Measurements from ENCODE around the gene CLDN1. TPM values are rescaled to one million over a fixed set of nuclear protein-coding genes. Genes with fewer than 3 reads are reported as not detected.
A peak's percentile ranks its signal among the peaks of the same experiment; 100 is the strongest.
"Not testable (repeated sequence)": the region's sequence is repeated elsewhere in the genome, so short reads cannot be mapped to it uniquely, and the experiment has no call there.

Gene CLDN1
- total RNA-seq, 1 donor from 2014 or later, result not detected

DNA sequence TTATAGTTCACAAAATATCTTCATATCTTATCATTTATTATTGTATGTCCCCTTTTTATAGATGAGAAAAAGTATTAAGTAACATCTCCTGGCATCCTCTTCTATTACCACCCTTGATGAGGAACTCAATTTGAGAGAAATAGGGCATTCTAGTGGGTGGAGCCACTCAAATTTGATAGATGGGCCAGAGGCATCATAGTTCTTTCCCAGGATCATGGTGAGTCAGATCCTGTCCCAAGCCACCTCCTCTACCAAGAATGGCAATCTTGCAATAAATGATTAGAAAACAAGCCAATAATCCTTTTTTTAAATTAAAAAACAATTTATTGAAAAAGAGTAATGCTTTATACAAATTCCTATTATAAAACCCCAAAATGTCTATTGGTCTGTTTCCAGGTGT, 16.8 kb downstream of the CLDN1 start:
- no peak for ATAC-seq (ENCODE audit: poor library complexity)

DNA sequence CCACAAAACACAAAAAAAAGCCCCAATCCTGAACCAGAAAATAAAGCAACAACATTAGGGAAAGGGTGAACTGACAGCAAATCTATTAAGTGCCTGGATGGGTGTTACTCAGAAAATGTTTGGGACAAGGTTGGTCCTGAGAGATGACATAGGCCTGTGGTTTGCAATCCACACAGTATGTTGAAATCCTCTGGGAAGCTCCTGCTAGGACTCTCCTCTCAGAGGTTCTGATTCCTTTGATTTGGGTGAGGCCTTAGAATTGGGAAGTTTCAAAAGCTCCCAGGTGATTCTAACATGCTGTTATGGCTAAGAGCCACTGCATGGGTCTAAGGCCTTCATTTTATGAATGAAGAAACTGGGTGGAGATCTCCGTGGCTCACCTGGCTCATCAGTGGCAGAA, 18.4 kb downstream of the CLDN1 start:
- DNase-seq (no peak), ATAC-seq (ENCODE audit: poor library complexity) (no peak)
- intact Hi-C loops (cut with DNase I), result no loop called here

More for the DNA sequence above, 16.8 kb downstream of the CLDN1 start:
- intact Hi-C loops (cut with DNase I), result no loop called here
- no peak for DNase-seq

DNA sequence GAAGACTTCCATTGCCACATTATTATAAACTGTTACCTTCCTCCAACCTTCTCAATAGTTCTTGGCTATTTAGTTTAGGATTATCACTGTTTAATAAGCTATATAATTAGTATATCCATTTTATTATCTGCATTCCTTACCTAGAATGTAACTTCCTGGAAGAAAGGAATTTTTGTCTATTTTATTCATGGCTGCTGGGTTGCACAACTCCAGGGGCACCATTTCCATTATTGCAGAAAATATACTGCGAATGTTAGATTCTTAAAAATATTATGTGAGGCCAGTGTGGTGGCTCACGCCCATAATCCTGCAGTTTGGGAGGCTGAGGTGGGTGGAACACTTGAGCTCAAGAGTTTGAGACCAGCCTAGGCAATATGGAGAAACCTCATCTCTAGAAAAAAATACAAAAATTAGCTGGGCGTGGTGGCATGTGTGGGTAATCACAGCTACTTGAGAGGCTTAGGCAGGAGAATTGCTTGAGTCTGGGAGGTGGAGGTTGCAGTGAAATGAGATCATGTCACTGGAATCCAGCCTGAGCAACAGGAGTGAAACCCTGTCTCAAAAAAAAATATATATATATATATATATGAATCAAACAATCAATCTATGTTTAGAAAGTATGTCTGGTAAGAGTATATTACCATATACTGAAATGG, 19.9 kb downstream of the CLDN1 start:
- intact Hi-C loops (cut with DNase I), result no loop called here
- ATAC-seq (ENCODE audit: poor library complexity) (no peak), DNase-seq (no peak)

DNA sequence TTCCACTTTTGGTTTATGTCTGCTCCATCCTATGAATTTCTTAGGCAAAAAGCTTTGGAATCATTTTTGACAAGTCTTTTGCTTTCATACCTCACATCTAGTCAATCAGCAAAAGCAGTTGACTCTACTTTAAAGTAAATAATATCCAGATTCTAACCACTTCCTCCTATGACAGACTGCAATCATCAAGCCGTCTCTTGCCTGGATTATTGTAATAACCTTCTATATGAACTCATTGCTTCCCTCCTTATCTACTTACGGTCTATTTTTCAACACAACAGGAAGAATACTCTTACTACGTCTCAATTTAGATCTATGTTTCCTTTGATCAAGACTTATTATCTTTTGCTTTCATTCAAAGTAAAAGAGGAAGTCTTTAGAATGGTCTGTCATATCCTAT, 20.7 kb downstream of the CLDN1 start:
- DNase-seq, result no peak
- intact Hi-C loops (cut with DNase I), result no loop called here
- no peak for ATAC-seq (ENCODE audit: poor library complexity)

DNA sequence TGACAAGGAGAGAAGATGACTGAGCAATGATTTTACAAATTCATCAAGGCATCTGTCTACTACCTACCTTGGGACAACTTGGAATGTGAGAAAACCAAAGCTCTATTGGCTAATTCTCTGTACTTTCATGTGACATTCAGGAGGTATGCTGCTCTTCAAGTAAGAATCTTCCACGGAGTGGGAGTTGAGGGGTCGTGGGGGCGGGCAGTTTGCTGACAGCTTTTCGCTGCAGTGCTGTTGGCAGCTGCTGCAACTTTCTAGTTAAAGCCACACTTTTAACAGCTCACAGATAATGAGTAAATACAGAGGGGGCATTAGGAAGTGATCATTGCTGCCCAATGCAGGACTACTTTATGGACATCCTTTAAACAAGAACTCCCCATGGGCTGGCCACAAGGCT, 22.3 kb downstream of the CLDN1 start:
- intact Hi-C loops (cut with DNase I), result no loop called here
- DNase-seq (no peak), ATAC-seq (ENCODE audit: poor library complexity) (no peak)

DNA sequence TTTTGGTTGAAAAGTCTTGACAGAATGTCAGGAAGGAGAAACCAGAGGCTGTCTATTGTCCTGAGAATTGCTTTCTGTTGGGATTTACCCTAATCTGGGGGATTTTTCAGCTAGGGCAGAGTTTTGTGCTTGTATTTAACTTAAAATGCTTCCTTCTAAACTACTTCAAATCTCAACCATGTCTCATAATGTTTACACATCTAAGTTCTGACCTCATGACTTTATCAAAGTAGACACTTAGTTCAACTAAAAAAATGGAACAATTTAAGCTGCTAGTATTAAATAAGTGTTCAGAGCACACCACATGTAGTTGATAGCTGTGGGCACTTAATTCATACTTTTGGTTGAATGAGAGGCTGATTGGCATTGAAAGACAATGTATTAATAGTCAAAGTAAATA, 28.2 kb downstream of the CLDN1 start:
- DNase-seq, result no peak
- ATAC-seq (ENCODE audit: poor library complexity), result no peak
- intact Hi-C loops (cut with DNase I), result no loop called here

DNA sequence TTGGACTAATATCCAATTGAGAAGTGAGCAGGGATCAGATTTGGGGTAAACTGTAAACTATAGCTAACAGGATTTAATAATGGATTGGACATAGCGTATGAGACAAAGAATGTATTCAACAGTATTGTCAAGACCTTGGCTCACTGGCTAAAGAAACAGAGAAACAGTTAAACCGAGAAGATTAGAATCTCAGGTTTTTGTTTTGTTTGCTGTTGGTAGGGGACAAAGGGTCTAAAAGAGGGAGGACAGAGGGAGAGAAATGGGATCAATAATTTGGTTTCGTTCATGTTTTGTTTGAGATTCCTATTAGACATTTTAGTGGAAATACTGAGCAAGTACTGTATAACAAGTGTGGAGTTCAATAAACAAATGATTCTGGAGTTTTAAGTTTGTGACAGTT, 28.6 kb downstream of the CLDN1 start:
- ATAC-seq (ENCODE audit: poor library complexity) (no peak), DNase-seq (no peak)
- intact Hi-C loops (cut with DNase I), result no loop called here

DNA sequence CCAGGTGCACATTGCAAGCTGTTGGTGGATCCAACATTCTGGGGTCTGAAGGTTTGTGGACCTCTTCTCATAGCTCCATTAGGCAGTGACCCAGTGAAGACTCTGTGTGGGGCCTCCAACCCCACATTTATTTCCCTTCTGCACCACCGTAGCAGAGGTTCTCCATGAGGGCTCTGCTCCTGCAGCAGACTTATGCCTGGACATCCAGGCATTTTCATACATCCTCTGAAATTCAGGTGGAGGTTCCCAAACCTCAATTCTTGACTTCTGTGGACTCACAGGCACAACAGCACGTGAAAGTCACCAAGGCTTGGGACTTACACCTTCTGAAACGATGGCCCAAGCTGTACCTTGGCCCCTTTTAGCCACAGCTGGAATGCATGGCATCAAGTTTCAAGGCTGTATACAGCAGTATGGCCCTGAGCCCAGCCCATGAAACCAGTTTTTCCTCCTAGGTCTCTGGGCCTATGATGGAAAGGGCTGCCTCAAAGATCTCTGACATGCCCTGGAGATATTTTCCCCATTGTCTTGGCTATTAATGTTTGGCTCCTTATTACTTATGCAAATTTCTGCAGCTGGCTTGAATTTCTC, 30.2 kb downstream of the CLDN1 start:
- ATAC-seq (ENCODE audit: poor library complexity), result no peak
- intact Hi-C loops (cut with DNase I), result no loop called here

DNA sequence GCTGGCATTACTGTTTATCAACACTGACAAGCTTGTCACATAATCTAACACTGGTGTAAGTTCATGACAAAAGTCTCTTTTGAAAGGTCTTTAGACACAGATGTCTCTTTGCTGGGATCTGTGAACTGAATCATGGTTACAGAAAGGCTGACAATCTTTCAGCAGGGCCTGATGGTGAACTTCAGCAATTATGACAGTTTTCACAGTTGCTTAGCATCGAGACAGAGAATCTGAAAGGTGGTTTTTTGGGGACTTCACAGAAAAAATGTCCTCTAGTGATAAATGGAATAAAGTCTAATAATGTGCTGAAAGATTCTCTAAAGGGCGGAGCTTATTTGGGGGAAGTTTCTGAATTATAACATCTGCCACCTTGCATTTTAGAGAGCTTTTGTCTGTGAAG, 32.3 kb downstream of the CLDN1 start:
- ATAC-seq (ENCODE audit: poor library complexity), result no peak
- intact Hi-C loops (cut with DNase I), result no loop called here

More for the DNA sequence above, 30.2 kb downstream of the CLDN1 start:
- DNase-seq, result no peak

DNA sequence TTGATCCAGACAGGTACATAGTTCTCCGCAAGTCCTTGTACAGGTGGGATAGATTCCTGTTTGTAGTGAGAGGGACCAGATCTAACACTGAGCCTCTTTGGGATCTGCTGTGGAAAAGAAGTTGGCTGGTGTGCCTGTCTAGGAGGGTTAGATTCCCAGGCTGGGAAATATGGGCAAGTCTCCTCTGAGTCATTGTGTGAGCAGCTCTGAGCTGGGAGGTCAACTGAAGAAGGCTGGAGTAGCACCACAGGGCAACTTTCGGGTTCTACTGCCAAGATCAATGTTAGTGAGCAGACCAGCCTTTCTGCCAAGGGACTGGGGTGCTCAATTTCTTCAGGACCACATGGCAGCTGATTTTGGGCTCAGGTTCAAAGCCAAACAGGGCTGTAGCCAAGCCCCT, 33.4 kb downstream of the CLDN1 start:
- ATAC-seq (ENCODE audit: poor library complexity) (no peak), DNase-seq (no peak)
- intact Hi-C loops (cut with DNase I), result no loop called here

More for the DNA sequence above, 32.3 kb downstream of the CLDN1 start:
- no peak for DNase-seq

DNA sequence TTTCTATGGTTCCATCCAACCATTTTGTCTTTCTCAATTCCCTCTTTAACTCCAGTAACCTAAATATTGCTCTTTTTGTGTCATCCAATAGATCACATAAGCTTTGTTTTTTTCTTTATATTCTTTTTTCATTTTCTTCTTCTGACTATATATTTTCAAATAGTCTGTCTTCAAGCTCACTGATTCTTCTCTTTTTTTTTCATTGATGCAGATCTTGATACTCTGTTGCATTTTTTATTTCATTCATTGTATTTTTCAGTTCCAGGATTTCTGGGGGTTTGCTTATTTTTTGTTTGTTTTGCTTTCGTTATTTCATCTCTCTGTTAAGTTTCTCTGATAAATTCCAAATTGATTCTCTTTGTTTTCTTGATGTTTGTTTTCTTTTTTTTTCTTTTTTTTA, 36.2 kb downstream of the CLDN1 start:
- no peak for ATAC-seq (ENCODE audit: poor library complexity)
- intact Hi-C loops (cut with DNase I), result no loop called here
- no peak for DNase-seq

DNA sequence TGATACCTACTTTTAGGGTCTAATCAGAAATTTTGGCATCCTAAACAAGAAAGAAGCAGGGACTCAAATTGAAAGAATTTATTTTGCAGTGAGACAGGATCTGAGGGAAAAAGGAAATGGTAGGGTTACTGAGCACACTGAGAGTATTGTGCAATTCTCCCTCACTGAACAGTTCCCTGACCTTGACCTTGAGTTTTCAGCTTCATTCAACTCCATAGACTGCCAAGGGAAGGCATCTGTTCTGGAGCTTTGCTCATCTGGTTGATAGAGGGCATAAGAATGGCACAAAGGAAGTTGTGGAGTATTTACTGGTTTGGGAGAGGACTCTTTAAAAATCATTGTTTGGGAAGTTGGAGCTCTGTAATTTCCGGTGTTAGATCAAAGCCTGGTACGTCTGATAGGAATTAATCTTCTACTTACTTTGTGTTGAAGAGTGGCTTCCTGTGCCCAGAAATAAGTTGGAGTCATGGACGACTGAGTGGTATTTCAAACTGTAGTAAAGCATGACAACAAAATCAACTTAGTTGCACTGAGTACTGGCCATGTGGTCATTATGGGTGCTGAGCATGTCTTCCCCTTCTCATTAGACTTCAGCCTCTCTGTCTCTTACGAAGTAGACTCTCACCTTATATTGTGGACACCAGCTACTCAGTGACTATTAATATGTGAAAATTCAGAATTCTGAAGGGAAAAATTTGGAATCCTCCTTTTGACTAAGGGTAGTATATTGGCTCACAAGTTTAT, 40.8 kb downstream of the CLDN1 start:
- intact Hi-C loops (cut with DNase I), result no loop called here
- ATAC-seq (ENCODE audit: poor library complexity) (peak; percentile 88), DNase-seq (no peak)

DNA sequence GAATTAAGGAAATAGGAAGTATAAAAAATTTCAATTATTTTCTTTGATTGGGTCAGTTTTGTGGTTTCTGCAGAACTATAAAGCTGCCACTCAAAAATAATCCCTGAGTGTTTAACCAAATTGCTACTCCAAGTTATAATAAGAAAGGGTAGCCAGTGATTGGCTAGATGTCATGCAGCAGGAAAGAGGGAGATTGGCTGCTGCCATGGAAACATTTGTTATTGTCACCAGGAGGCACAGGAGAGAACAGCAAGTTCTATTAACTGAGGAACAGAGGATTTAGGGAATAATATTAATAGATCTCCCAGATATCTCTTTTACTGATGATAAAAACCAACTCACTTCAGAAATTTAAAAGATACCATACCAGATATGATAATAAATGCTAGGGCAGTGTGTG, 42.6 kb downstream of the CLDN1 start:
- intact Hi-C loops (cut with DNase I), result no loop called here
- DNase-seq, result no peak
- peak; percentile 60 for ATAC-seq (ENCODE audit: poor library complexity)

DNA sequence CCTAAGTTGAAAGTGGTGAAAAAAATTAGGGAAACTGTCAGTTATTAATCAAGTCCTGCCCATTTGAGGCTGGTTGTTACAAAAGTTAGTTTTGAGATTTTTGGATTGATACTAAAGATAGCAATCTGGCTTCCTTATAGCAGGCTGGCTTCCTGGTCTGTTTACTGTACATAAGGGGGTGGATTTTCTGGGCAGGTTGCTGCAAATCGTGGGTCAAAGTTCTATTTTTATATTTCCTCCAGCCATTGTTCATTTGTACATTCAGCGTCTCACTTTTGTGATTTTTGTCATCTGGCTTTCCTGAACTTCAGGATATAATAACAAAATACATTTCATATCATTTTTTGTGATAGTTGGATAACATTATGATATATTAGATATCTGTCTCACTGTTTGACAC, 49.5 kb downstream of the CLDN1 start:
- DNase-seq (no peak), ATAC-seq (ENCODE audit: poor library complexity) (no peak)
- intact Hi-C loops (cut with DNase I), result no loop called here

DNA sequence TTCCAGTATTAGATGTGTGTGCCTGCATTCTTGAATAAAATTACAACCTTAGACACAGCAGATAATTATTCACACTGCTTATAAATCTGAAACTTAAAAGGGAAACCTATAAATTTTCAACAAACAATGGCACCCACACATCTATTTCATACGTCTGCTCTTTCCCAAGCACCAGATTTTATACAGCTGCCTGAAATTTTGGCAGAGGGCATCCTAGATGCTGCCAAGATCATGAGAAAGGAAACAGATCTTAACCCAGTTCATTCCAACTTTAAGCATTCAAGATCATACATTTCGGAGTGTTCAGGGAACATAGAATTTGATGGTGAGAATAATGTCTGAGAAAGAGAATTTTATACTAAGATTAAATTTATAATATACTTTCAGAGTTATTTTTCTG, 53.1 kb downstream of the CLDN1 start:
- no peak for ATAC-seq (ENCODE audit: poor library complexity)
- no peak for DNase-seq
- intact Hi-C loops (cut with DNase I), result no loop called here

DNA sequence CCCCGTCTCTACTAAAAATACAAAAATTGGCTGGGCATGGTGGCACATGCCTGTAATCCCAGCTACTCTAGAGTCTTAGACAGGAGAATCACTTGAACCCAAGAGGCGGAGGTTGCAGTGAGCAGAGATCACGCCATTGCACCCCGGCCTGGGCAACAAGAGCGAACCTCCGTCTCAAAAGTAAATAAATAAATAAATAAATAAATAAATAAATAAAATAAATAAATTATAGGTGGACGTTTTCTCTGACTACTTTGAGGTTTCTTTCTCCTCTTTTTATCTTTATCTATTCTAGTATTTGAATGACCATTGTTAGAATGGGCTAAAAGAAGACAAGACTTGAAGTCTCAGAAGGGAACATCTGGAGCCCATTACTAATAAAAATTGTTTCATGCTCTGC, 54.8 kb downstream of the CLDN1 start:
- DNase-seq; ATAC-seq (ENCODE audit: poor library complexity); intact Hi-C loops (cut with DNase I): not testable (repeated sequence)

DNA sequence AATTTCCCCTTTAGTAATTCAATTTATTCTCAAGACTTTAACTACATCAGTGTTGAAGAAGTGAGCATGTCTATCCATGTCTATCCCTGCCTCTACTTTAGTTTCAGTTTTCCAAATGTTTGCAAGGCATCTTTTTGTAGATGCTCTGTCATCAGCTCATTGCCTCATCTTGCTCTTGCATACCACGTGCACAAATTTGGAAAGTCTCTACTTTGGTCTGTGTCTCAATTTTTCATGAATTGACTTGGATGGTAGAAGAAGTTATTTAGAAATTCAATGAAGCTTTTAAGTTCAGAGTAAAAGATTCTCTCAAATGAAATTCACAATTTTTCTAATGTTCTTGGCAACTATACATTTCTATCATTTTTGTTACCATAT, 55.3 kb downstream of the CLDN1 start:
- ATAC-seq (ENCODE audit: poor library complexity) (no peak), DNase-seq (no peak)
- intact Hi-C loops (cut with DNase I), result no loop called here

DNA sequence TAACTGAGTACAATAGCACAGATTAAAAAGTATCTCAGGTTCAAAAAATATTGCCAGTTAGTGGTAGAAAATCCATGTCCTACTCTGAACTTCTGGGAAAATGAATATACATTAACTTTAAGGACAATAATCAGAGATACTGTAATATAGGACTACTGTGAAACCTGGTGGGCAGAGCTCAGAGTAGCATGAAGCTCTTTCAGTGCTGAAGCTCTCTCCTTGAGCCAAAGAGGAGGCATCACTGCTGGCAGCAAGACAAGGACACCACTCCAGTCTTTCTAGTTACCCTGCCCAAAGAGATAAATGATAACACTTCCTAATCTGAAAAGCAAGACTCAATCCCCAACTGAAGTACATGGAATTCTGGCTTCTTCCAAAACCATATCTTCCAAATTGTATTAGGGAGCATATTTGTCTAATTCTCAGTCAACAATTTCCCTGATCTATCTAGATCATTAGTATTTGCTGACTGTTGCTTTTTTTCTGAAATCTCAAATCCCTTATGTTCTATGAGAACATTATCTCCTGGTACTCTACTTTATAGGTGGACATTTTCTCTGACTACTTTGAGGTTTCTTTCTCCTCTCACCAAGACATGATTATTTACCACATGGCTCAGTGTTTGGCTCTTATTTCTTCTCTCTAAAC, 55.9 kb downstream of the CLDN1 start:
- intact Hi-C loops (cut with DNase I), result no loop called here
- no peak for ATAC-seq (ENCODE audit: poor library complexity)
- no peak for DNase-seq

DNA sequence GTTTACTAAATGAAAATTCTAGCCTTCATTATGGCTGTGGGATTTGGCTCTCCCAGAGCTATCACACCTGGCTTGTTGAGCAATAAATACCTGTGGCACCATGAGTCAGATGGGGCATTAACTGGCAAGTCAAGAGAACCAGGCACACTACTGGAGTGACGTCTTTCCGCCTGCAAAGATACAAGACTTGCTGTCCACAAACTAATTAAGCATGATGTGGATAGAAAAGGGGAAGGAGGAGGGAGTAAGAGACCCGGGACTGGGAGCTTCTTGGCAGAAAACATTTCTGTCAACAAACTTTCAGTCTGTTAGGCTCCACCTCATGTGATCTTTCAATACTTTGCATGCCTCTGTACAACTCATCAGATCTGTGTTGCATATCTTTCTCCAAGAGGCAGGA, 56.5 kb downstream of the CLDN1 start:
- intact Hi-C loops (cut with DNase I), result no loop called here
- ATAC-seq (ENCODE audit: poor library complexity) (no peak), DNase-seq (no peak)

DNA sequence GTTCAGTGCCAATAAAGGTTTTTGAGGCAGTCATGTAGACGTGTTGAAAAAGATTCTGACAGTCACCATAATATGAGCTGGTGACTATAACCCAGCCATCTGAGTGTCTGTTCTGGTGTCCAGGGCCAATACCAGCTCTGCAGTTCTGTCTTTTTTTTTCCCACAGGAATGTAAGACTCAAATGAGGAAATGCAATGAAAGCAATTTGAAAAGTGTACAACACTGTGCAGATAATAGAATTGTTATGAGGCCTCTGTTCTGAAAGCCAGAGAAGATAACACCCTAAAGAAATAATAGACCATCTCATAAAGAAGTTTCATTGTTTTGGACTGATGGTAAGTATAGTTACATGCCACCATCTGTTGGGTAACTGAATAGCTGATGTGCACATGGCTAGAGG, 57.1 kb downstream of the CLDN1 start:
- DNase-seq, result no peak
- ATAC-seq (ENCODE audit: poor library complexity), result no peak
- intact Hi-C loops (cut with DNase I), result no loop called here

Measured in Right ventricle myocardium superior (tissue), 1 donor.